GM13977 (cell line): ENCODE data around the gene FAR2.

ENCODE experiments used
- DNase-seq: peaks from one replicate; pipeline ENCODE4 v3.0.0; 2012; ENCODE audit warnings: low spot score
- in situ Hi-C: fragments of 300-500 bp; cut with MboI; formaldehyde crosslinking; loops from one replicate; pipeline ENCODE4 v1.12.0; 2022; ENCODE audit warnings: low sequenced_read_pairs, low pct_unique_long_range_greater_than_20kb, mixed read lengths, inconsistent platforms; ENCODE audit not compliant: unreplicated experiment
- TF ChIP-seq, protein P1 (sequence below): IDR thresholded peaks from 2 replicates; pipeline ENCODE4 v1.5.1; 2012; ENCODE audit warnings: mild to moderate bottlenecking, control low read depth; ENCODE audit not compliant: insufficient read depth; ENCODE audit errors: extremely low read depth, missing control alignments

FAR2 gene

DNA sequence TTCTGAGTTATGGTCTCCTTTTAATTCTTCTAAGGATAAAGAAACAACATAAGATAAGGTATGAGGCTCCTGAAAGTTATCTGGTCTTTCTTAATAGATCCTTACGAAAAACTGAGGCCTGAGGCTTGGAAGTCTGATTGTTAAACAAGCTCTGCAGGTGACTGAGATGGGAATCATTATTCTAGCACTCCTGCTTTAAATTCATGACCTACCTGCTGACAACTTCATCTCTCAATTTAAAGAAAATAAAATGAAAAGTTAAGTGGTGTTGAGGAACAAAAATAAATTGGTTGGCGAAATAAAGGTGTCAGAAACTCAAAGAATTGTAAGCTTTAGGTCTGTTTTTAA is 80.1 kb downstream of the FAR2 start:
- in situ Hi-C loops, result no loop called here
- TF ChIP-seq, protein P1, sequence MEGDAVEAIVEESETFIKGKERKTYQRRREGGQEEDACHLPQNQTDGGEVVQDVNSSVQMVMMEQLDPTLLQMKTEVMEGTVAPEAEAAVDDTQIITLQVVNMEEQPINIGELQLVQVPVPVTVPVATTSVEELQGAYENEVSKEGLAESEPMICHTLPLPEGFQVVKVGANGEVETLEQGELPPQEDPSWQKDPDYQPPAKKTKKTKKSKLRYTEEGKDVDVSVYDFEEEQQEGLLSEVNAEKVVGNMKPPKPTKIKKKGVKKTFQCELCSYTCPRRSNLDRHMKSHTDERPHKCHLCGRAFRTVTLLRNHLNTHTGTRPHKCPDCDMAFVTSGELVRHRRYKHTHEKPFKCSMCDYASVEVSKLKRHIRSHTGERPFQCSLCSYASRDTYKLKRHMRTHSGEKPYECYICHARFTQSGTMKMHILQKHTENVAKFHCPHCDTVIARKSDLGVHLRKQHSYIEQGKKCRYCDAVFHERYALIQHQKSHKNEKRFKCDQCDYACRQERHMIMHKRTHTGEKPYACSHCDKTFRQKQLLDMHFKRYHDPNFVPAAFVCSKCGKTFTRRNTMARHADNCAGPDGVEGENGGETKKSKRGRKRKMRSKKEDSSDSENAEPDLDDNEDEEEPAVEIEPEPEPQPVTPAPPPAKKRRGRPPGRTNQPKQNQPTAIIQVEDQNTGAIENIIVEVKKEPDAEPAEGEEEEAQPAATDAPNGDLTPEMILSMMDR, result no peak
- no peak for DNase-seq

DNA sequence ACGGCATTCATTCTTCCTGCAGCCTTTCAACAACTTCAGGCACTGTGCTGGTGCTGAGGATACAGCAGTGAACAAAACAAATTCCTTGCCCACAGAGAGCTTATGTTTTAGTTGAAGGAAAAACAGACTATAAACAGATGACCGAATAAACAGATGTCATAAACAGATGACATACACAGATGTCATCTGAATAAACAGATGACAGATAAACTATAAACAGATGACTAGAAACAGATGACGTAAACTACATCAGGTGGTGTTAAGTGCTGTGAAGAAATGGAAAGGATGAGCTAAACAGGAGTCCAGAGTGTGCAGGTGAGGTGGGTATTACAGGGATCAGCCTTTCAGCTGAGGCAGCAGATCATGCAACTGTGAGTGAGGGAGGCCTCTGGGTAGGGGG is 80.9 kb downstream of the FAR2 start:
- TF ChIP-seq, protein P1, result no peak
- in situ Hi-C loops, result no loop called here
- DNase-seq, result no peak

DNA sequence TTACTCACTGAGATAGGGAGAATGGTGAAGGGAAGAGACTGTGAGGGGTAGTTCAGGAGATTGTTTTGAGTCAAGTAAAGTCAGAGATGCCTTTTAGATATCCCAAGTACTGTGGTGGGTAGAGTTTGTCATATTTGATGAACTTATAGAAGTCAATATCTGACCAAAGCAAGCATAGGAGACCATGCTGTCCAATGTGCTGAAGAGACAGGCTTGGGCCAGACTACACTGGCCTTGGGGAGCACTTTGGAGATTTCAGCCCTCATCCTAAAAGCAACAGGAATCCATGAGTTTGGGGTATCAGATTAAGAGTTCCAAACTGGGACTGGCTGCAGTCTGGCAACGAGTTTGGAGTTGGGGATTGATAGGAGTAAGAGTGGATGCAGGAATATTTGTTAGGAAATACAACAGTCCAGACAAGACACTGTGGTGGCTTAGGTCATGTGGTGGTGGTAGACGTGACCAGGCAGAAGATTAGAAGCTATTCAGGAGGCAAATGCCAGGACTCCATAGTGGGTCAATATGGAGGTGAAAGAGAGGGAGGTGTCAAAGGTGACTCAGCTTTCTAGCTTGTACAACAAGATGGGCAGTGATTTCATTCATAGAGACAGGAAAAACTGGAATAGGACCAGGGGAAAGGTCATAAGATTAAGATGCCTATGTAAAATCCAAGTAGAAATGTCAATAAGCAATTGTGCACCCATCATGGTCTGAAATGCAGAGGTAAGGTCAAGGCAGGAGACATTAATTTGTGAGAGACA is 81.9 kb downstream of the FAR2 start:
- no peak for DNase-seq
- in situ Hi-C loops, result no loop called here
- TF ChIP-seq, protein P1, result no peak

DNA sequence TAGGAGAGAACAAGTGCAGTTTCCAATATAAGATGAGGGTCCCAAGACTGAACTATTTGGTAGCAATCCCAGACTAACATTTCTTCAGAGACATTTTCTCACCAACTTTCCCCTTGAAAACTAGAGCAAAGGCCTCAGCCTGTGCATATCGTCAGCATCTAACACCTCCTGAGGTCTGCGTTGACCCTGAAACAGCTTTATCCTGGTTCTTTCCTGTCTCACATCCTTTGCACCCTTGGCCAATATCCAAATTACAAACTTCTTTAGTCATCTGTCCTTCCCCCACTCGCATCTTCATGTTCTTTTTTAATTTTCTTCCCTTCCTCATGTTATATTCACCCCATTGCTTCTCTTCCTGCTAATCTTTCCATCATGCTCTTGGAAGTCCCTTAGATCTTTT is 83.0 kb downstream of the FAR2 start:
- no peak for DNase-seq
- TF ChIP-seq, protein P1, result no peak
- in situ Hi-C loops, result no loop called here

DNA sequence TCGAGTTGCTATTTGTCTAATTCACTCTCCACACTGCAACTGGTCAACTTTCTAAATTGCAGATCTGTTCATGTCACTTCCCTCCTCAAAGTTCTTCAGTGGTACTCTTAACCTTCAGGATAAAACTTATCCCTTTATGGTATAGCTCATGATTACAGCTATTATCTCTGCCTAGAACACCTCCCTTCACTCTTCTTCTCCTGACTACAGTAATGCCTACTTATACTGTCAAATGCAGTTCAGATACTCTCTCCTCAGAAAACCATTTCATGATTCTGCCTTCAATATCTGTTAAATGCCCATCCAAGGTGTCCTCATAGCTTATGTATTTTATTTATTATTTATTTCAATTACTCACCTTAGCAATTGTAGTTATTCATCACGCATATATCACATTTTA is 85.5 kb downstream of the FAR2 start:
- TF ChIP-seq, protein P1, result no peak
- in situ Hi-C loops, result no loop called here
- no peak for DNase-seq

DNA sequence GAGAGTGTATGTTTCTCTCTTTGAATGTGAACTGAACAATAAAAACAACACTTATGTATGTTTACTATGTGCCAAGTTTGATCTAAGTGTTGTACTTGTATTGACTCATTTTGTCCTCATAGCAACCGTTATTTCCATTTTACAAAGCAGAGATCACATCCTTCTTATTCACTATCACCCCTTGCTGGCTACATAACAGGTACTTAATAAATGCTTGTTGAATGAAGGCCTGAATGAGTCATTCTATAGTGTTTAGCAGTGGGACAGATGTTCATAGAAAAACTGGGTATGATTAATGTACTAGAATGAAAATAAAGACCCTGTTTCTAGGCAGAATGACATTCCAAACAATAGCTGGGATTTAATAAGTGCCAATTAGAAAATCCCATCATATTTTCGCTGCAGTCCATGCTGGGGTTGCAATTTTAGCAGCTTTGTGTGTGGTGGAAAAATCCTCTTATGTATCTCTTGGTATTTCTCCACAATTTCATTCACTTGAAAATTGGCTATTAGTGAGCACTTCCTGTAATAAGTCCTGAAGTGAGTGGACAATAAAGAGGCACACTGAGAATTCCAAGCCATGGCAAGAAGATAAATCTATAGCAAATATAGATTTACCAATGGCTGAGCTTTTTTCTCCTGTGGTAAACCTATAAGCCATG is 86.0 kb downstream of the FAR2 start:
- DNase-seq, result no peak
- TF ChIP-seq, protein P1, result no peak
- in situ Hi-C loops, result no loop called here
